Thyroid gland (tissue), 4 donors: Measurements from ENCODE around the gene LAMTOR4.

Source experiments
- POLR2A ChIP-seq, 2 donors: fragments of 450-650 bp; IDR thresholded peaks; one replicate each; pipeline ENCODE4 v1.6.1; 2017; ENCODE audit warnings: antibody characterized with exemption in 2 of 2, mild to moderate bottlenecking in 2 of 2, moderate library complexity in 1 of 2
- TF ChIP-seq, protein P1 (sequence below), 6 experiments: fragments of 200-600 bp in 3 of 6; fragments of 450-650 bp in 3 of 6; sonication (generic) in 3 of 6; IDR thresholded peaks; one replicate each; pipeline ENCODE4 v1.5.1; 2016 to 2019; ENCODE audit warnings: antibody characterized with exemption in 6 of 6, mild to moderate bottlenecking in 2 of 6, inconsistent platforms in 1 of 6, moderate library complexity in 1 of 6

DNA sequence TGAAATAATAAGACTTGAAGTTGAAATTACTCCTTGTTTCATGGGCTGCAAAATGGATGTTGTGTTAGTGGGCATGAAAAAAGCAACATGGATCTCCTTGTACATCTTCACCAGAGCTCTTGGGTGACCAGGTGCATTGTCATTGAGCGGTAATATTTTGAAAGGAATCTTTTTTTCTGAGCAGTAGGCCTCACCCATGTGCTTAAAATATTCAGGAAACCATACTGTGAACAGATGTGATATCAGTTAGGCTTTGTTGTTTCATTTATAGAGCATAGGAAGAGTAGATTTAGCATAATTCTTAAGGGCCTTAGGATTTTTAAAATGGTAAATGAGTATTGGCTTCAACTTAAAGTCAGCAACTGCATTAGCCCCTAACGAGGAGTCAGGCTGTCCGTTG is 44.3 kb downstream of the LAMTOR4 start:
- TF ChIP-seq, protein P1, sequence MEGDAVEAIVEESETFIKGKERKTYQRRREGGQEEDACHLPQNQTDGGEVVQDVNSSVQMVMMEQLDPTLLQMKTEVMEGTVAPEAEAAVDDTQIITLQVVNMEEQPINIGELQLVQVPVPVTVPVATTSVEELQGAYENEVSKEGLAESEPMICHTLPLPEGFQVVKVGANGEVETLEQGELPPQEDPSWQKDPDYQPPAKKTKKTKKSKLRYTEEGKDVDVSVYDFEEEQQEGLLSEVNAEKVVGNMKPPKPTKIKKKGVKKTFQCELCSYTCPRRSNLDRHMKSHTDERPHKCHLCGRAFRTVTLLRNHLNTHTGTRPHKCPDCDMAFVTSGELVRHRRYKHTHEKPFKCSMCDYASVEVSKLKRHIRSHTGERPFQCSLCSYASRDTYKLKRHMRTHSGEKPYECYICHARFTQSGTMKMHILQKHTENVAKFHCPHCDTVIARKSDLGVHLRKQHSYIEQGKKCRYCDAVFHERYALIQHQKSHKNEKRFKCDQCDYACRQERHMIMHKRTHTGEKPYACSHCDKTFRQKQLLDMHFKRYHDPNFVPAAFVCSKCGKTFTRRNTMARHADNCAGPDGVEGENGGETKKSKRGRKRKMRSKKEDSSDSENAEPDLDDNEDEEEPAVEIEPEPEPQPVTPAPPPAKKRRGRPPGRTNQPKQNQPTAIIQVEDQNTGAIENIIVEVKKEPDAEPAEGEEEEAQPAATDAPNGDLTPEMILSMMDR (IDR thresholded peaks at IDR 0.05), result no peak
- TF ChIP-seq POLR2A (IDR thresholded peaks at IDR 0.05), result no peak
